Activated CD4-positive, alpha-beta T cell treated with anti-CD3 and anti-CD28 coated beads, Interleukin-2, amount 50 U/mL, for 1 hour (primary cell): ENCODE measurements around the gene ZNF532.

Experiments
- DNase-seq: peaks from one replicate; pipeline ENCODE4 v3.0.0-alpha.2; 2020

ZNF532 gene

GRCh38 chr18:58870621-58871020 lies 5.9 kb downstream of the ZNF532 start:
- no peak for DNase-seq

GRCh38 chr18:58871514-58872420 lies 7.1 kb downstream of the ZNF532 start:
- no peak for DNase-seq

GRCh38 chr18:58878640-58879039 lies 14.0 kb downstream of the ZNF532 start:
- no peak for DNase-seq

- no peak for DNase-seq
Observed at GRCh38 chr18:58881477-58881876, 16.8 kb downstream of the ZNF532 start.

- DNase-seq, result no peak
Observed at GRCh38 chr18:58882044-58882443, 17.4 kb downstream of the ZNF532 start.

- DNase-seq, result no peak
Observed at GRCh38 chr18:58882686-58883085, 18.0 kb downstream of the ZNF532 start.

GRCh38 chr18:58884680-58885079 lies 20.0 kb downstream of the ZNF532 start:
- no peak for DNase-seq

- no peak for DNase-seq
Observed at GRCh38 chr18:58886431-58886830, 21.8 kb downstream of the ZNF532 start.

- DNase-seq, result no peak
Observed at GRCh38 chr18:58886864-58887612, 22.4 kb downstream of the ZNF532 start.

- DNase-seq, result no peak
Observed at GRCh38 chr18:58887613-58887963, 22.9 kb downstream of the ZNF532 start.

- no peak for DNase-seq
Observed at GRCh38 chr18:58891776-58892175, 27.1 kb downstream of the ZNF532 start.

GRCh38 chr18:58892488-58892887 lies 27.8 kb downstream of the ZNF532 start:
- no peak for DNase-seq

GRCh38 chr18:58893388-58894099 lies 28.9 kb downstream of the ZNF532 start:
- no peak for DNase-seq

- no peak for DNase-seq
Observed at GRCh38 chr18:58894930-58895329, 30.3 kb downstream of the ZNF532 start.

- DNase-seq, result no peak
Observed at GRCh38 chr18:58895385-58895784, 30.7 kb downstream of the ZNF532 start.

- no peak for DNase-seq
Observed at GRCh38 chr18:58896268-58896667, 31.6 kb downstream of the ZNF532 start.

- DNase-seq, result no peak
Observed at GRCh38 chr18:58896734-58897508, 32.2 kb downstream of the ZNF532 start.

- DNase-seq, result no peak
Observed at GRCh38 chr18:58898010-58898799, 33.5 kb downstream of the ZNF532 start.

GRCh38 chr18:58900015-58900649 lies 35.5 kb downstream of the ZNF532 start:
- DNase-seq, result no peak

GRCh38 chr18:58901143-58901542 lies 36.5 kb downstream of the ZNF532 start:
- no peak for DNase-seq

GRCh38 chr18:58901783-58902182 lies 37.1 kb downstream of the ZNF532 start:
- DNase-seq, result no peak
